A549 treated with Hydrocortisone at 1 μM for 4 hours (cell line): ENCODE results near the gene ALKBH6. TPM values are rescaled to one million over a fixed set of nuclear protein-coding genes. Genes with fewer than 3 reads are reported as not detected.

ENCODE experiments used
- total RNA-seq: library from RNA; stranded (reverse); fragments of 200-300 nt; extraction: Qiagen RNA extraction; gene quantifications from 5 replicates; pipeline ENCODE4 v1.2.3, GENCODE V29; 2022

ALKBH6 gene
- total RNA-seq: 21.7 to 25.8 TPM (median 23.8 TPM) in 5 replicates

GRCh38 chr19:36014012-36014924 is at the start of gene ALKBH6:
Gene ALKBH6 (minus strand): TSS chr19:36014213. CDS start chr19:36013397, 816 bp downstream.

GRCh38 chr19:36054733-36055686 is 41.0 kb upstream of the ALKBH6 start, which contains the start of gene WDR62:
Gene WDR62 (plus strand): TSS chr19:36054897. CDS start chr19:36054972, 75 bp downstream.

DNA sequence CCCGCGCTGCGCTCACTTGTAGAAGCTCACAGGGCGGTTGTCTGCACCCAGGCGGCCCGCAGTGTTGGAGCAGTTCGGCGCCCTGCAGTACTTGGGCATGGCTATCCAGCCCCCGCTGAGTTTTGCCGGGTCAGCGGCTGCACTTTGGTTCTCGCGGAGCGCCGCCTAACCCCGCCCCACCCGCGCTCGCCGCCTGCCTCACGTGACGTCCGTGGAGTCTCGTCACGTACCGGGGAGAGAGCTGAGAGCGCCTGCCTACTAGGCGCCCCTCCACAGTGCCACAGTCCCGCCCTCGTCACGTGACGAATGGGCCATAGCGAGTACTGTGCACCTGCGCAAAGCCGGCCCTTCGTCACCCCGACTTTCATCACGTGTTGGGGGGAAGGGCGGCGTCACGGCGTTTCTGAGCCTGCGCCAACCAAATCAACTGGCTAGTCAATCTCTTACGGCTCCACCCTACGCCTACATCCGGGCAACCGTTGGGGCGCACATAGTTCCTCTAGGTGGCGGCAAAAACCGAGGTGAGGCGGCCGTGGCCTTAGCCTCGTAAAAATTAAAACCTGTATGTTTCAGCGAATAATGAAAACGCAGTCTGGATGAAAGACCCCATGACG is 40.2 kb upstream of the ALKBH6 start, which contains the start of gene THAP8:
Gene THAP8, minus strand, starts transcription at position 167 of the 614 bp plus-strand sequence. Its CDS starts 68 bp downstream, at position 99.

GRCh38 chr19:36032251-36033104 is 18.5 kb upstream of the ALKBH6 start, which contains the start of gene CLIP3:
Gene CLIP3 (minus strand): TSS chr19:36032873. CDS start chr19:36032357, 516 bp downstream.

DNA sequence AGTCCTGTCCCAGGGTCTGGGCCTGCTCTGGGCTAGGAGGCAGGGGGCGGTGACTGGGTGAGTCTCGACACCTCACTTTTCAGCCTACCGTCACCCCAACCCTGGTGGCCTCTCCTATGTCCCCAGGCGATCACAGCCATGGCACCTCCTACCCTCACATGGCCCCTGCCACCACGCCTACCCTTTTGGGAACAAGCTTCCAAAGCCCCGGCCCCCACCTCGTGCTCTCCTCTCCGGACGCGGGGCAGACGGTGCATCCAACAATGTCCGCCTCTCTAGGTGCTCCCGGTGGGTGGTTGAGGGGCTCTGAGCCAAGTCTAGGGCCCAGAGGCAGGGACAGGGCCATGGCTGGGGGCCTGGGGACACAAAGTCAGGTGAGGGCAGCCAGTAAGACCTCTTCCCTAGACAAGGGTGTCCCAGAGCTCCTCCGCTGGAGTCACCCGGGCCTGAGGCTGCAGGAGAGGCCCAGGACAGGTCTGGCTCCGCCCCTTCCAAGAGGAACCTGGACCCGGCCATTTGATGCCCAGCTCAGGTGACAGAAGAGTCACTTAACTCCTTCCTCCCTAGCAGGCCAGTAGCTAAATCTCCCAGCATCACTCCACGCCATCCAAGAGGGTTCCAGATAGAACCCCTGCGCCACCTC is 5.6 kb downstream of the ALKBH6 start, which contains the start of gene SYNE4:
Gene SYNE4, minus strand, starts transcription at position 478 of the 643 bp plus-strand sequence. Its CDS starts 132 bp downstream, at position 346.

DNA sequence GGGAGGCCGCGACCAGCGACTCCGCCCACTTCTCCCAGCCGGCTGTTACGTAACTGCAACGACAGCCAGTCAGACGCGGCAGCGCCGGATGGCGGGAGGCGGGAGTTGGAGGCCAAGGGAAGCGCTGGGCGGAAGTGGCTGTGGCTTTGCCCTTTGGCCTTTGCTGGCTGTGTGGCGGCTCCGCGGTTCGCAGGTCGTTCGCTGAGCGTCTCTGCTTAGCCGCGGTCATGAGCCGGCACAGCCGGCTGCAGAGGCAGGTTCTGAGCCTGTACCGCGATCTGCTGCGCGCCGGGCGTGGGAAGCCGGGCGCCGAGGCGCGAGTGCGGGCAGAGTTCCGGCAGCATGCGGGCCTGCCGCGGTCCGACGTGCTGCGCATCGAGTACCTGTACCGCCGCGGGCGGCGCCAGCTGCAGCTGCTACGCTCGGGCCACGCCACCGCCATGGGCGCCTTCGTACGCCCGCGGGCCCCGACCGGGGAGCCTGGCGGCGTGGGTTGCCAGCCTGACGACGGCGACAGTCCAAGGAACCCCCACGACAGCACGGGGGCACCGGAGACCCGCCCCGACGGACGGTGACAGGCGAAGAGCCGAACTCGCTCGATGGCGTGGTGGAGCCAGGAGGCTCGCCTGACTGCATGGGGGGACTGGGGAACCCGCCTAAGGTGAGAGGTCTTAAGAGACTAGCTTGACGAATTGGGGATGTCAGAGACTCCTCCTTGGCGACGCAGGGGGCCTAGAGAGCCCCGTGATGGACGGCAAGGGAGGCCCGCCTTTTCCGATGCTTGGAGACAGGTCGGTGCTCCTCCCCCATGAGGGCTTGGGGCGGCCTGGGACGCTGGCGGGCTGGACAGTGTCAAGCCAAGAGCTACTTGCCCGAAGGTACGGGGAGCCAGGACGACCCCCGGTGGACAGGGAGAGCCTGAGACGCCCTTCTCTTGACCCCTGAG is 18.7 kb downstream of the ALKBH6 start, which contains the start of gene SDHAF1:
Gene SDHAF1, plus strand, starts transcription at position 141 of the 946 bp plus-strand sequence. Its CDS starts 87 bp downstream, at position 228.

Other genes starting within 250 kb of the ALKBH6 start
- gene ARHGAP33, start 238.6 kb downstream of the ALKBH6 start, total RNA-seq: 4.7 to 9.3 TPM (median 7.4 TPM) in 5 replicates
- 0.15 to 0.36 TPM (median 0.25 TPM) in 5 replicates for gene PRODH2, start 201.4 kb downstream of the ALKBH6 start, total RNA-seq
- gene NPHS1, start 161.7 kb downstream of the ALKBH6 start, total RNA-seq: 0.35 to 0.68 TPM (median 0.59 TPM) in 5 replicates
- 0.43 to 0.63 TPM (median 0.50 TPM) in 5 replicates for gene KIRREL2, start 157.3 kb downstream of the ALKBH6 start, total RNA-seq
- gene APLP1, start 145.6 kb downstream of the ALKBH6 start, total RNA-seq: 68.9 to 98.3 TPM (median 90.2 TPM) in 5 replicates
- gene NFKBID, start 113.7 kb downstream of the ALKBH6 start, total RNA-seq: 5.2 to 6.5 TPM (median 6.3 TPM) in 5 replicates
- gene HCST, start 111.7 kb downstream of the ALKBH6 start, total RNA-seq: 0.29 to 0.79 TPM (median 0.46 TPM) in 4 of 5 replicates, not detected in the other
- gene TYROBP, start 105.9 kb downstream of the ALKBH6 start, total RNA-seq: not detected in 5 replicates
- 15.7 to 24.4 TPM (median 20.9 TPM) in 5 replicates for gene LRFN3, start 77.8 kb downstream of the ALKBH6 start, total RNA-seq
- 28.9 to 48.5 TPM (median 46.4 TPM) in 5 replicates for gene SDHAF1, start 19.0 kb downstream of the ALKBH6 start, total RNA-seq
- gene SYNE4, start 5.4 kb downstream of the ALKBH6 start, total RNA-seq: 0.18 to 0.29 TPM (median 0.22 TPM) in 5 replicates
- gene CLIP3, start 18.7 kb upstream of the ALKBH6 start, total RNA-seq: 0.74 to 1.5 TPM (median 0.92 TPM) in 5 replicates
- 5.8 to 7.9 TPM (median 7.3 TPM) in 5 replicates for gene THAP8, start 40.1 kb upstream of the ALKBH6 start, total RNA-seq
- 23.1 to 26.0 TPM (median 25.2 TPM) in 5 replicates for gene WDR62, start 40.7 kb upstream of the ALKBH6 start, total RNA-seq
- 0.17 to 0.60 TPM (median 0.36 TPM) in 4 of 5 replicates, not detected in the other for gene OVOL3, start 96.9 kb upstream of the ALKBH6 start, total RNA-seq
- 201 to 261 TPM (median 248 TPM) in 5 replicates for gene POLR2I, start 100.7 kb upstream of the ALKBH6 start, total RNA-seq
- 406 to 569 TPM (median 542 TPM) in 5 replicates for gene TBCB, start 101.3 kb upstream of the ALKBH6 start, total RNA-seq
- gene CAPNS1, start 125.9 kb upstream of the ALKBH6 start, total RNA-seq: 1,534 to 2,199 TPM (median 2,140 TPM) in 5 replicates
- gene COX7A1, start 138.2 kb upstream of the ALKBH6 start, total RNA-seq: not detected in 5 replicates
- gene ZNF565, start 200.5 kb upstream of the ALKBH6 start, total RNA-seq: 3.7 to 5.1 TPM (median 4.2 TPM) in 5 replicates
- gene ZNF146, start 200.9 kb upstream of the ALKBH6 start, total RNA-seq: 109 to 198 TPM (median 114 TPM) in 5 replicates